Measurements from ENCODE around the gene UMODL1.

UMODL1 gene

DNA sequence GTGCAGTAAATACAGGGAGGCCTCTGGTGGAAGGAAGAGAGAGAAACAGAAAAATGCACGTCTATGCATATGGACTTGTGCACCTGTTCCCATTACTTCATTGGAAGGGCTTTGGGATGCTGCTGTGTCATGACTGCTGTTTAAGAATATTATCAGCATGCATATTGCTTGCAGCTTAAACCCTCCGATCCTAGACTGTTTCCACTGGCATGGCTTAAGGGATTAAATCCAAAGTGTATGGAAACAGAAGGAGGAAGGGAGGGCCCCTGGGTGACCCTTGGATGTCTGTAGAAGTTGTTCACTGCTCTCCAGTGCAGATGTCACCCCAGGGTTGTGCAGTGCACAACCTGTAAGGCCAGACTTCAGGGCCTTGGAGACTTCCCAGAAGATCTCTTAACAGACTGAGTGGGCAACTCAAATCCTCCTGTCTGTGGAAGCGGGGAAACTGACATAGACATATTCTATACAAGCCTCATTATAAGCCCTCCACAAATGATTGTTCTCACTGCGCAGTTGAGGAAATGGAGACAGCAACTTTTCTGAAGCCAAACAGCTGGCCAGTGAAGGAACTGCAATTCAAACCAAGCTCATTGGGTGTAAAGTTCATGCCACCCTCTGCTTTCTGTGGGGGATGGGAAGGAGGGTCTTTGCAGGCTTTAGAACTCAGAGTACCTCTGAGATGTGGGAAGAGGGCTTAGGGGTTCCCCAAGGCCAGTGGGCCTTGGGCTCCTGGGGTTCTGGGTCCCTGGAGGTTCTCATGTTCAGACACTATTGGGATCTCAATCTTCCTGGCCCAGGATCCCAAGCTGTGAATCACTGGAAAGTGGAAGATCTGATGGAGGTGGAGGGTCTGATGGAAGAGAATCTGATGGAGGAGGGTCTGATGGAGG is 73.8 kb downstream of the UMODL1 start:
- peaks cover 49% of the 10 kb centered on the region for H3K27me3 ChIP-seq
- no peak overlapping the region for H3K27ac ChIP-seq
- no peak overlapping the region for H3K4me3 ChIP-seq (ENCODE audit: low read depth in 1 of 2, low read length in 1 of 2)
- no peaks in the 10 kb centered on the region for H3K9me3 ChIP-seq
- no peaks in the 10 kb centered on the region for H3K36me3 ChIP-seq
- TF ChIP-seq, protein P1, sequence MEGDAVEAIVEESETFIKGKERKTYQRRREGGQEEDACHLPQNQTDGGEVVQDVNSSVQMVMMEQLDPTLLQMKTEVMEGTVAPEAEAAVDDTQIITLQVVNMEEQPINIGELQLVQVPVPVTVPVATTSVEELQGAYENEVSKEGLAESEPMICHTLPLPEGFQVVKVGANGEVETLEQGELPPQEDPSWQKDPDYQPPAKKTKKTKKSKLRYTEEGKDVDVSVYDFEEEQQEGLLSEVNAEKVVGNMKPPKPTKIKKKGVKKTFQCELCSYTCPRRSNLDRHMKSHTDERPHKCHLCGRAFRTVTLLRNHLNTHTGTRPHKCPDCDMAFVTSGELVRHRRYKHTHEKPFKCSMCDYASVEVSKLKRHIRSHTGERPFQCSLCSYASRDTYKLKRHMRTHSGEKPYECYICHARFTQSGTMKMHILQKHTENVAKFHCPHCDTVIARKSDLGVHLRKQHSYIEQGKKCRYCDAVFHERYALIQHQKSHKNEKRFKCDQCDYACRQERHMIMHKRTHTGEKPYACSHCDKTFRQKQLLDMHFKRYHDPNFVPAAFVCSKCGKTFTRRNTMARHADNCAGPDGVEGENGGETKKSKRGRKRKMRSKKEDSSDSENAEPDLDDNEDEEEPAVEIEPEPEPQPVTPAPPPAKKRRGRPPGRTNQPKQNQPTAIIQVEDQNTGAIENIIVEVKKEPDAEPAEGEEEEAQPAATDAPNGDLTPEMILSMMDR (IDR thresholded peaks at IDR 0.05) = no peak
- H3K4me1 ChIP-seq (ENCODE audit: control insufficient read depth in 1 of 2, insufficient read depth in 1 of 2, low read depth in 1 of 2, low read length in 1 of 2) = peaks cover 0 to 3% of the 10 kb centered on the region in 2 experiments

DNA sequence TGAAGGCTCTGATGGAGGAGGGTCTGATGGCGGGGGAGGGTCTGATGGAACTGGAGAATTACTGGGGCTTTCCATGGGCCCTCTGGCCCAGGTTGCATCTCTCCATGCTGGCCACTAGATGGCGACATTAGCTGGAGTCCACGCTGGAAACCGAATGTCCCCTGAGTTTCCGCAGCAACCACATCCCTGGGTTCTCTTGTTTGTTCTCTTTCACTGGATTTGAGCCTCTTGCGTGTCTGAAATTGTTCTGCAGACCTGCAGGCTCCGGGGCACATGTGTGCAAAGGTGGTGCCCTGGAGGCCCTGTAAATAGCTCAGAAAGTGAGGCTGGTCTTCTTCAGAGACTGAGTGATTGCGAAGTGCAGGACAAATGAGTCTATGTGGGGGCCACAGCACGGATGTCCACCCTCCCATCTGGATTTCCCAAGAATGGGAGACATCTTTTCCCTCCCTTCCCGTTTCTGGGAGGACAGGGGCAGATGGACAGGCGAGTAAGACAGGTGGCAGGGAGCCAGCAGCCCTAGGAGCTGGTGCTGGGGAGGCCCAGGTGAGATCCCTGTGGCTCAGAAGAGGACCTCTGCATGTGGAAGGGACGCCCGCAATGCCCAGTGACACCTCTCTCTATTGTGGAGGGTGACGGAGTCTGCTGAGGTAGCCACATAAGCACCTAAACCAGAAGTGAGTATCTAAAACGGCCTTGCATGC is 74.6 kb downstream of the UMODL1 start:
- Histone ChIP-seq H3K4me3 (ENCODE audit: low read depth in 1 of 2, low read length in 1 of 2) (no peak overlapping the region), H3K36me3 (no peaks in the 10 kb centered on the region), H3K27me3 (peaks cover 41% of the 10 kb centered on the region), H3K9me3 (no peaks in the 10 kb centered on the region), H3K27ac (no peak overlapping the region), H3K4me1 (ENCODE audit: control insufficient read depth in 1 of 2, insufficient read depth in 1 of 2, low read depth in 1 of 2, low read length in 1 of 2) (peaks cover 0 to 3% of the 10 kb centered on the region in 2 experiments)
- TF ChIP-seq, protein P1 (IDR thresholded peaks at IDR 0.05) = peak; percentile 90

DNA sequence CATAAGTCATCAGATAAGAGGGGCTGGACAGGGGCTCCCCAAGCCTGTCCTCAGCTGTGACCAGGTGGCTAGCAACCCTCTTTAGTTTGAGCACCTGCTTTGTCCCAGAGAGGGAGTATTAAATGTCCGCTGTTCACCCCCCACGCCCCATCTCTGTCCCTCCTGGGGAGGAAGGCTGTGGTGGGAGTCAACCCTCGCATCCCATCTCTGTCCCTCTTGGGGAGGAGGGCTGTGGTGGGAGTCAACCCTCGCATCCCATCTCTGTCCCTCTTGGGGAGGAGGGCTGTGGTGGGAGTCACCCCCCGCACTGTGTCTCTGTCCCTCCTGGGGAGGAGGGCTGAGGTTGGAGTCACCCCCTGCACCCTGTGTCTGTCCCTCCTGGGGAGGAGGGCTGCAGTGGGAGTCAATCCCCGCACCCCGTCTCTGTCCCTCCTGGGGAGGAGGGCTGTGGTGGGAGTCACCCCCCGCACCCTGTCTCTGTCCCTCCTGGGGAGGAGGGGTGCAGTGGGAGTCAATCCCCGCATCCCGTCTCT is 75.2 kb downstream of the UMODL1 start:
- peaks cover 36% of the 10 kb centered on the region for H3K27me3 ChIP-seq
- H3K9me3 ChIP-seq = no peaks in the 10 kb centered on the region
- peaks cover 0 to 3% of the 10 kb centered on the region in 2 experiments for H3K4me1 ChIP-seq (ENCODE audit: control insufficient read depth in 1 of 2, insufficient read depth in 1 of 2, low read depth in 1 of 2, low read length in 1 of 2)
- TF ChIP-seq, protein P1 (IDR thresholded peaks at IDR 0.05) = no peak
- no peak overlapping the region for H3K27ac ChIP-seq
- H3K36me3 ChIP-seq = no peaks in the 10 kb centered on the region
- H3K4me3 ChIP-seq (ENCODE audit: low read depth in 1 of 2, low read length in 1 of 2) = no peak overlapping the region

DNA sequence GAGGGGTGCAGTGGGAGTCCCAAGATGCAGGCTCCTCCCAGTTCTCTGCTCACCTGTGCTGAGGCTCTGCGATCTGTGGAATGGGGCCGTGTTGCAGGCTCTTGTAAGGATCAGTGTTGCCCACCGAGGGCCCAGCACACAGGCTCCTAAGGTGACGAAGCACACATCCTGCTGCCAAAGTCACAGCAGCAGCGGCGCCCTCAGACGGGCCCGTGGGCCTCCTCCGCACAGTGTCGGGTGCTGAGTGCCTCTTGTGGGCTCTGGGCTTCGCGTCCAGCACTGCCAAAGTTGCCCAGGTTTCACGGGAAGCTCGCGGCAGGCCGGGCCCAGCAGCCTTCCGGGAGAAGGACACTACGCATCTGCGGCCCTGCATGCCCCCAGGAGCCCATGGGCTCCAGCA is 75.7 kb downstream of the UMODL1 start:
- TF ChIP-seq, protein P1 (IDR thresholded peaks at IDR 0.05) = no peak
- Histone ChIP-seq H3K36me3 (no peaks in the 10 kb centered on the region), H3K9me3 (no peaks in the 10 kb centered on the region), H3K4me3 (ENCODE audit: low read depth in 1 of 2, low read length in 1 of 2) (no peak overlapping the region), H3K4me1 (ENCODE audit: control insufficient read depth in 1 of 2, insufficient read depth in 1 of 2, low read depth in 1 of 2, low read length in 1 of 2) (peaks cover 0 to 3% of the 10 kb centered on the region in 2 experiments), H3K27me3 (peaks cover 32% of the 10 kb centered on the region), H3K27ac (no peak overlapping the region)

DNA sequence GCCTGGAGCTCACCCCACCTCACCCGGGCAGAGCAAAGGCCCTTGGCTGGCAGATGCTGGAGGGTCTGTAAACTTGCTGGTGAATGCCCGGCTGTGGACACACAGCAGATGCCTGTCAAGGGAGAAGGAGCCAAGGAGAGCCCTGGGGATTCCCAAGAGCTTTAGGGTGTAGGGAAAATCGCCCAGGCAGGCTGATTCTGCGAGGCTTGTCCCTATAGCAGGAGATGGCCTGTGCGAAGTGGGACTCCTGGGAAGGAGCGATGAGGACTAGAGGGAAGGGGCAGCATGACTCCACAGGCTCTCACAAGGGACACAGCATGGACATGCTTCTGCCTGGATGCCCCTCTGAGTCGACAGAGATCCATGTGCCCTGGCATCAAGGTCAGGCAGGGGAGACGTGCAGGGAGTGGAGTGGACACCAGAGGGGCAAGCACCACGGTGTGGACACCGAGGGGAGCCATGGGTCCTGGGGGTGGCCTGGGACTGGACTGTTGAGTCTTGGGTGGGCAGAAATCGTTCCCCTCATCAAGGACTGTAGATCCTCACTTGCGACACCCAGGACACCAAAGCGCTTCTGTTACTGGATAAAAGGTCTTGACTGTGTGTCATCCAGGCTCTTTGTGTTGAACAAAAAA is 76.4 kb downstream of the UMODL1 start:
- Histone ChIP-seq H3K9me3 (no peaks in the 10 kb centered on the region), H3K27me3 (peaks cover 25% of the 10 kb centered on the region), H3K36me3 (no peaks in the 10 kb centered on the region), H3K27ac (no peak overlapping the region), H3K4me1 (ENCODE audit: control insufficient read depth in 1 of 2, insufficient read depth in 1 of 2, low read depth in 1 of 2, low read length in 1 of 2) (peaks cover 0 to 3% of the 10 kb centered on the region in 2 experiments), H3K4me3 (ENCODE audit: low read depth in 1 of 2, low read length in 1 of 2) (no peak overlapping the region)
- TF ChIP-seq, protein P1 (IDR thresholded peaks at IDR 0.05) = no peak

All from neutrophil (primary cell).